H9 (cell line): Measurements from ENCODE around the gene CLK3. TPM values are rescaled to one million over a fixed set of nuclear protein-coding genes. Genes with fewer than 3 reads are reported as not detected.

Experiments
- DNase-seq: peaks from one replicate; pipeline ENCODE4 v3.0.0-alpha.2; 2017
- H2AFZ ChIP-seq: one replicate; pipeline ENCODE4 v1.6.1; 2013; ENCODE audit warnings: mild to moderate bottlenecking, low read length, control low read depth, moderate library complexity
- H2AK5ac ChIP-seq: 2 replicates; pipeline ENCODE4 v1.6.1; 2013; ENCODE audit warnings: low read length, control low read depth, mixed read lengths; ENCODE audit not compliant: insufficient read length
- H2BK120ac ChIP-seq: one replicate; pipeline ENCODE4 v1.6.1; 2013; ENCODE audit warnings: low read depth, mild to moderate bottlenecking, low read length, control low read depth, inconsistent platforms; ENCODE audit not compliant: poor library complexity, severe bottlenecking
- H2BK12ac ChIP-seq: 2 replicates; pipeline ENCODE4 v1.6.1; 2013; ENCODE audit warnings: low read length, control low read depth, mixed read lengths, low read depth; ENCODE audit not compliant: insufficient read length
- H2BK15ac ChIP-seq: 2 replicates; pipeline ENCODE4 v1.6.1; 2013; ENCODE audit warnings: low read depth, low read length, control low read depth
- H2BK20ac ChIP-seq: one replicate; pipeline ENCODE4 v1.6.1; 2013; ENCODE audit warnings: low read depth, mild to moderate bottlenecking, low read length, control low read depth, inconsistent platforms; ENCODE audit not compliant: poor library complexity, severe bottlenecking
- H2BK5ac ChIP-seq: 2 replicates; pipeline ENCODE4 v1.6.1; 2013; ENCODE audit warnings: low read length, control low read depth, mixed read lengths; ENCODE audit not compliant: insufficient read length
- H3K14ac ChIP-seq: 2 replicates; pipeline ENCODE4 v1.6.1; 2013; ENCODE audit warnings: low read length, control low read depth; ENCODE audit not compliant: insufficient read depth
- H3K18ac ChIP-seq: 2 replicates; pipeline ENCODE4 v1.6.1; 2013; ENCODE audit warnings: low read depth, mild to moderate bottlenecking, mixed read lengths, low read length, control low read depth; ENCODE audit not compliant: insufficient read length
- H3K23ac ChIP-seq: 2 replicates; pipeline ENCODE4 v1.6.1; 2013; ENCODE audit warnings: low read length, control low read depth, mixed read lengths, low read depth; ENCODE audit not compliant: insufficient read length
- H3K23me2 ChIP-seq: 2 replicates; pipeline ENCODE4 v1.6.1; 2013; ENCODE audit warnings: low read depth, mild to moderate bottlenecking, mixed read lengths, low read length, control low read depth; ENCODE audit not compliant: insufficient read length, poor library complexity, severe bottlenecking
- H3K27ac ChIP-seq: 2 replicates; pipeline ENCODE4 v1.5.1; 2013; ENCODE audit warnings: low read length, control low read depth, mixed read lengths, low read depth; ENCODE audit not compliant: insufficient read length
- H3K27me3 ChIP-seq: 2 replicates; pipeline ENCODE4 v1.6.1; 2013; ENCODE audit warnings: low read length, control low read depth, inconsistent platforms; ENCODE audit not compliant: insufficient read depth
- H3K4ac ChIP-seq: 2 replicates; pipeline ENCODE4 v1.6.1; 2013; ENCODE audit warnings: low read depth, mild to moderate bottlenecking, control low read depth, inconsistent platforms, low read length, moderate library complexity
- H3K4me1 ChIP-seq: 2 replicates; pipeline ENCODE4 v1.6.1; 2013; ENCODE audit warnings: low read length, control low read depth, inconsistent platforms; ENCODE audit not compliant: insufficient read depth
- H3K4me2 ChIP-seq: 2 replicates; pipeline ENCODE4 v1.6.1; 2013; ENCODE audit warnings: low read length, control low read depth, mixed read lengths; ENCODE audit not compliant: insufficient read length, insufficient read depth
- H3K56ac ChIP-seq: 2 replicates; pipeline ENCODE4 v1.6.1; 2013; ENCODE audit warnings: low read depth, mild to moderate bottlenecking, mixed read lengths, low read length, control low read depth; ENCODE audit not compliant: insufficient read length
- H3K79me1 ChIP-seq: 2 replicates; pipeline ENCODE4 v1.6.1; 2013; ENCODE audit warnings: low read depth, mild to moderate bottlenecking, moderate library complexity, low read length, control low read depth, inconsistent platforms; ENCODE audit not compliant: insufficient read depth, poor library complexity, severe bottlenecking
- H3K79me2 ChIP-seq: 2 replicates; pipeline ENCODE4 v1.6.1; 2013; ENCODE audit warnings: low read length, control low read depth, inconsistent platforms; ENCODE audit not compliant: insufficient read depth
- H3K9ac ChIP-seq: 2 replicates; pipeline ENCODE4 v1.6.1; 2013; ENCODE audit warnings: low read length, control low read depth, mixed read lengths; ENCODE audit not compliant: insufficient read length; ENCODE audit errors: extremely low read depth
- H3K9me3 ChIP-seq: one replicate; pipeline ENCODE4 v1.6.1; 2013; ENCODE audit warnings: low read depth, low read length, inconsistent platforms; ENCODE audit not compliant: control insufficient read depth
- H3T11ph ChIP-seq: one replicate; pipeline ENCODE4 v1.6.1; 2013; ENCODE audit warnings: mild to moderate bottlenecking, low read length, control low read depth, inconsistent platforms
- H4K20me1 ChIP-seq: one replicate; pipeline ENCODE4 v1.6.1; 2013; ENCODE audit not compliant: control insufficient read depth, insufficient read length, insufficient read depth
- H4K5ac ChIP-seq: 2 replicates; pipeline ENCODE4 v1.6.1; 2013; ENCODE audit warnings: low read depth, mild to moderate bottlenecking, mixed read lengths, low read length, control low read depth; ENCODE audit not compliant: insufficient read length
- H4K8ac ChIP-seq: replicated peaks from 2 replicates; pipeline ENCODE4 v1.6.1; 2013; ENCODE audit warnings: low read length, control low read depth, mixed read lengths, low read depth; ENCODE audit not compliant: insufficient read length
- H4K91ac ChIP-seq: 2 replicates; pipeline ENCODE4 v1.6.1; 2013; ENCODE audit warnings: low read depth, mild to moderate bottlenecking, moderate library complexity, mixed read lengths, low read length, control low read depth; ENCODE audit not compliant: insufficient read length
- H3K27ac Mint-ChIP-seq, 3 experiments: 2 replicates in 2 of 3; 3 replicates in 1 of 3; pipeline ENCODE4 v1.8.0; 2020 to 2021; ENCODE audit warnings: mixed read lengths in 3 of 3, mild to moderate bottlenecking in 1 of 3, moderate library complexity in 1 of 3
- H3K27me3 Mint-ChIP-seq: 2 replicates; pipeline ENCODE4 v1.8.0; 2021; ENCODE audit warnings: low read depth, mild to moderate bottlenecking, moderate library complexity, mixed read lengths
- H3K36me3 Mint-ChIP-seq, 3 experiments: 2 replicates in 2 of 3; 3 replicates in 1 of 3; pipeline ENCODE4 v1.8.0; 2020 to 2021; ENCODE audit warnings: low read depth in 3 of 3, mixed read lengths in 3 of 3; ENCODE audit not compliant: insufficient read depth in 1 of 3
- H3K4me1 Mint-ChIP-seq, 2 experiments: 2 replicates each; pipeline ENCODE4 v1.8.0; 2020; ENCODE audit warnings: mixed read lengths in 2 of 2
- H3K4me3 Mint-ChIP-seq, 2 experiments: 2 replicates in 1 of 2; 3 replicates in 1 of 2; pipeline ENCODE4 v1.8.0; 2020 to 2021; ENCODE audit warnings: mild to moderate bottlenecking in 2 of 2, mixed read lengths in 2 of 2, moderate library complexity in 1 of 2
- H3K9me3 Mint-ChIP-seq, 2 experiments: 2 replicates in 1 of 2; 3 replicates in 1 of 2; pipeline ENCODE4 v1.8.0; 2020; ENCODE audit warnings: mild to moderate bottlenecking in 2 of 2, mixed read lengths in 2 of 2, moderate library complexity in 1 of 2
- WGBS: extraction: QIAGEN DNeasy Blood & Tissue Kit; methylation state at CpG from one replicate; pipeline ENCODE4 v1.1.7; 2013; ENCODE audit warnings: missing lambda C conversion rate, low lambda C conversion rate, mixed read lengths; ENCODE audit not compliant: insufficient read length; ENCODE audit errors: extremely low coverage; 5-methylcytosine and 5-hydroxymethylcytosine counted together
- total RNA-seq: library from RNA; stranded (reverse); gene quantifications from 2 replicates; pipeline ENCODE4 v1.2.1, GENCODE V29; 2021
- TF ChIP-seq, protein P1 (sequence below): fragments of 200-600 bp; sonication (generic); conservative IDR thresholded peaks from 3 replicates; pipeline ENCODE4 v1.8.0; 2021; ENCODE audit warnings: antibody characterized with exemption, mild to moderate bottlenecking

CLK3 gene
- total RNA-seq, 1 experiment from 2014 or later: 40.8 TPM

- Histone ChIP-seq H3K9me3 (no peaks in the 10 kb centered on the region), H2BK20ac (no peak overlapping the region), H2AFZ (no peak overlapping the region), H3K56ac (no peak overlapping the region), H2BK15ac (no peak overlapping the region), H3K23ac (no peak overlapping the region), H3K4ac (no peak overlapping the region), H4K20me1 (no peaks in the 10 kb centered on the region), H3K4me2 (no peak overlapping the region), H2AK5ac (no peak overlapping the region), H4K5ac (no peak overlapping the region), H4K91ac (no peak overlapping the region), H3K79me1 (peaks cover 4% of the 10 kb centered on the region), H3K27ac (no peak overlapping the region), H3K14ac (no peak overlapping the region), H3K79me2 (no peaks in the 10 kb centered on the region), H3K18ac (no peak overlapping the region), H3T11ph (no peak overlapping the region), H3K4me1 (0 out of 2 replicates have a peak, but pooled peaks cover 2% of the 10 kb centered on the region), H3K23me2 (no peaks in the 10 kb centered on the region), H2BK120ac (no peak overlapping the region), H3K9ac (no peak overlapping the region), H3K27me3 (no peaks in the 10 kb centered on the region), H2BK12ac (no peak overlapping the region), H4K8ac (no peak overlapping the region), H2BK5ac (no peak overlapping the region)
- Mint-ChIP-seq H3K4me1 (no peaks in the 10 kb centered on the region), H3K9me3 (no peaks in the 10 kb centered on the region), H3K4me3 (no peak overlapping the region), H3K27ac (no peak overlapping the region; a peak in 1 of 7 replicates), H3K36me3 (peaks cover 6 to 29% (median 21%) of the 10 kb centered on the region in 3 experiments; a peak in 6 of 7 replicates), H3K27me3 (no peaks in the 10 kb centered on the region)
- TF ChIP-seq, protein P1, sequence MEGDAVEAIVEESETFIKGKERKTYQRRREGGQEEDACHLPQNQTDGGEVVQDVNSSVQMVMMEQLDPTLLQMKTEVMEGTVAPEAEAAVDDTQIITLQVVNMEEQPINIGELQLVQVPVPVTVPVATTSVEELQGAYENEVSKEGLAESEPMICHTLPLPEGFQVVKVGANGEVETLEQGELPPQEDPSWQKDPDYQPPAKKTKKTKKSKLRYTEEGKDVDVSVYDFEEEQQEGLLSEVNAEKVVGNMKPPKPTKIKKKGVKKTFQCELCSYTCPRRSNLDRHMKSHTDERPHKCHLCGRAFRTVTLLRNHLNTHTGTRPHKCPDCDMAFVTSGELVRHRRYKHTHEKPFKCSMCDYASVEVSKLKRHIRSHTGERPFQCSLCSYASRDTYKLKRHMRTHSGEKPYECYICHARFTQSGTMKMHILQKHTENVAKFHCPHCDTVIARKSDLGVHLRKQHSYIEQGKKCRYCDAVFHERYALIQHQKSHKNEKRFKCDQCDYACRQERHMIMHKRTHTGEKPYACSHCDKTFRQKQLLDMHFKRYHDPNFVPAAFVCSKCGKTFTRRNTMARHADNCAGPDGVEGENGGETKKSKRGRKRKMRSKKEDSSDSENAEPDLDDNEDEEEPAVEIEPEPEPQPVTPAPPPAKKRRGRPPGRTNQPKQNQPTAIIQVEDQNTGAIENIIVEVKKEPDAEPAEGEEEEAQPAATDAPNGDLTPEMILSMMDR: no peak
- no peak for DNase-seq
- WGBS: no CpG with 5 or more reads among the region's 3 CpGs
Measured at GRCh38 chr15:74651242-74651741, 35.7 kb downstream of the CLK3 start.
